LNCAP (cell line): ENCODE data around the gene FAHD2A.

ENCODE experiments used
- TF ChIP-seq, protein P1 (sequence below): fragments of 450-650 bp; IDR thresholded peaks from 2 replicates; pipeline ENCODE4 v1.5.1; 2017; ENCODE audit warnings: mild to moderate bottlenecking

FAHD2A gene

DNA sequence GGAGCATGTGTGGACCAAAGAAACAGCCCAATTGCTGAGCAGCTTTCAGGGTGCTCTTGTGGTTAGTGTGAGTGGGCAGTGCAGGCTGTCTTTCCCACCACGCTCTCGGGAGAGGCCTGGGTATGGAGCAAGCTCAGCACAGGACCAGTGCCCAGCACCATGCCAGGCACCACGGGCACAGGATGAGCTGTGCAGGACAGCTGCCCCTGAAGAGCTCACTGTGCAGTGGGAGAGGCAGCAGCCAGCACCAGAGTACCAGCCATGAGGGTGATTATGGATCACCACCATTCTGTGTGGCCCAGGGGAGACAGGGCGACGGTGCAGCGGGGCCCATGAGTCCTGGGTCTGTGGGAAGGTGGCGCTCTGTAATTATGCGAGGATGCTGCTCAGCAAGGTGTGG lies 29.7 kb upstream of the FAHD2A start:
- TF ChIP-seq, protein P1, sequence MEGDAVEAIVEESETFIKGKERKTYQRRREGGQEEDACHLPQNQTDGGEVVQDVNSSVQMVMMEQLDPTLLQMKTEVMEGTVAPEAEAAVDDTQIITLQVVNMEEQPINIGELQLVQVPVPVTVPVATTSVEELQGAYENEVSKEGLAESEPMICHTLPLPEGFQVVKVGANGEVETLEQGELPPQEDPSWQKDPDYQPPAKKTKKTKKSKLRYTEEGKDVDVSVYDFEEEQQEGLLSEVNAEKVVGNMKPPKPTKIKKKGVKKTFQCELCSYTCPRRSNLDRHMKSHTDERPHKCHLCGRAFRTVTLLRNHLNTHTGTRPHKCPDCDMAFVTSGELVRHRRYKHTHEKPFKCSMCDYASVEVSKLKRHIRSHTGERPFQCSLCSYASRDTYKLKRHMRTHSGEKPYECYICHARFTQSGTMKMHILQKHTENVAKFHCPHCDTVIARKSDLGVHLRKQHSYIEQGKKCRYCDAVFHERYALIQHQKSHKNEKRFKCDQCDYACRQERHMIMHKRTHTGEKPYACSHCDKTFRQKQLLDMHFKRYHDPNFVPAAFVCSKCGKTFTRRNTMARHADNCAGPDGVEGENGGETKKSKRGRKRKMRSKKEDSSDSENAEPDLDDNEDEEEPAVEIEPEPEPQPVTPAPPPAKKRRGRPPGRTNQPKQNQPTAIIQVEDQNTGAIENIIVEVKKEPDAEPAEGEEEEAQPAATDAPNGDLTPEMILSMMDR: no peak

DNA sequence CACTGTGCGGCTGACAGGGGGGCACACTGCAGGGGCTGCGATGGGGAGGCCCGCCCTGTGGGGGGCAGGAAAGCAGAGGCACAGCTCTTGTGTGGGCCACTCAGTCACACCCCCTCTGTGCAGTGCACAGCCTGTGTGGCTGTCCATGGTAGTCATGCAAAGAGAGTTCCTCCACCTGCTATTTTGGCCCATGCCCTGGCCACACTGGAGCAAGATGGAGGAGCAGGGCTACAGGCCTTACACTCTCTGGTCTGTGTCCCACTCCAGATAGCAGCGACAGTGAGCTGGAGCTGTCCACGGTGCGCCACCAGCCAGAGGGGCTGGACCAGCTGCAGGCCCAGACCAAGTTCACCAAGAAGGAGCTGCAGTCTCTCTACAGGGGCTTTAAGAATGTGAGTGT lies 28.5 kb upstream of the FAHD2A start:
- TF ChIP-seq, protein P1: no peak

DNA sequence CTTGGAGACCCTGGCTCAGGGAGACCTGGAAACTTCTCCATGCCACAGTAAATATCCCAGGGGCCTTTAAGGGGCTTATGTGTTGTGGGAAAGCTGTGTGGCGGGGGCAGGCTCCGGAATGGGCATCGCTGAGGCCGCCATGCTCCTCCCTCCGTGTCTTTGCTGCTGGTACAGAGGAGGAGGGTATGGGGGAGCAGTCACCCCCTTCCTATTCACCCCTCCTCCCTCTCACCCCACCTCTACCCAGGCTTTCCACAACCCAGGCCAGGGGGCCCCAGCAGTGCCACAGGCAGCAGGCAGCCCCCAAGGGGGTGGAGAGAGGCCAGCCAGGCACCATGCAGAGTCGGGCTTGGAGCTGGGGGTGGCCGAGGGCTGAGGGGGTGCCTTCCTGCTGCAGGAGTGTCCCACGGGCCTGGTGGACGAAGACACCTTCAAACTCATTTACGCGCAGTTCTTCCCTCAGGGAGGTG lies 28.0 kb upstream of the FAHD2A start:
- TF ChIP-seq, protein P1: no peak

DNA sequence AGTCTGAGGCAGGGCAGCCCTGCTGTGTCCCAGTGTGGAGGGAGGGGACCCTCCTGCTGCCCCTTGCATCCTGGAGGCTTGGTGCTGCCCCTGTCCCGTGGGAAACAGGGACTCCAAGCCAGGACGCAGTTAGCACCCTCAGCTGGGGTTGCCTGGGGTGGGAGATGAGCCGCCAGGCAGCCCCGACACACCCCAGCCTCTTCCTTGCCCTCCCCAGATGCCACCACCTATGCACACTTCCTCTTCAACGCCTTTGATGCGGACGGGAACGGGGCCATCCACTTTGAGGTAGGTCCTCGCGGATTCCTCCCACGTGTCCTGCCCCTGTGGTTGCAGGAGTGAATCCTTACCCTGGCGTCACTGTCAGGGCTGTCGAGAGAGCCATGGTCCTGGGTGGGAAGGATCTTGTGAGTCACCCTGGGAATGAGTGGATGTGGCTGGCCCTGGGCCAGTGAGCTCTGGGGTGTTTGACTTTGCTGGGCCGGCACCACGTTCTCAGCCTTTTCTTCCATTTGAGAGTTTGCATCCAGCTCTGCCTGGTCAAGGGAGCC lies 27.5 kb upstream of the FAHD2A start:
- TF ChIP-seq, protein P1: no peak

DNA sequence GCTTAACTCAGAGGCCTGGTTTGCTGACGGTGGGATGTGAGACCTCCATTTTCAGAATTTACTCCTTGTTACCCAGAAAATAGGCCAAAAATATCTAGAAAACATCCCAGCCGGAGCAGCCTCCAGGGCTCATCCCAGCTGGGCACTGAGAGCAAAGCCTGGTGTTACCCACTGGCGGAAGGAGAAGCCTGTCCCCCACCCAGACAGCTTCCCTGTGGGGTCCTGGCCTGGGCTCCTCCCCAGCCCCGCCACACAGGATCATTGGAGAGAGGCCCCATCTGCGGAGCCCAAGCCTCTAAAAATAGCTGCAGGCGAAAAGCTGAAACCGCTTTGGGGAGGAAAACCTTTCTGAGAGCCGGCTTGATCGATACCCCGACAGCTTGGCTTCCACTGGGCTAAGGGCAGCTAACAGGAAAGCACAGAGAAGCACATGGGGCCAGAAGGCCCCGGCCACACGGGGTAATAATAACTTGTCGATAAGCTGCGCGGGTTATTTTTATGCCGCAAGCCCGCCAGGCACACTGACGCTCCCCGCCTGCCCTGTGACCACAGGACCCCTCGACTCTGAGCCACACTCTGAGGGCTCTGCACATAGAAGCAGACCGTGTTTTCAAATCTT lies 26.9 kb upstream of the FAHD2A start:
- TF ChIP-seq, protein P1: no peak

DNA sequence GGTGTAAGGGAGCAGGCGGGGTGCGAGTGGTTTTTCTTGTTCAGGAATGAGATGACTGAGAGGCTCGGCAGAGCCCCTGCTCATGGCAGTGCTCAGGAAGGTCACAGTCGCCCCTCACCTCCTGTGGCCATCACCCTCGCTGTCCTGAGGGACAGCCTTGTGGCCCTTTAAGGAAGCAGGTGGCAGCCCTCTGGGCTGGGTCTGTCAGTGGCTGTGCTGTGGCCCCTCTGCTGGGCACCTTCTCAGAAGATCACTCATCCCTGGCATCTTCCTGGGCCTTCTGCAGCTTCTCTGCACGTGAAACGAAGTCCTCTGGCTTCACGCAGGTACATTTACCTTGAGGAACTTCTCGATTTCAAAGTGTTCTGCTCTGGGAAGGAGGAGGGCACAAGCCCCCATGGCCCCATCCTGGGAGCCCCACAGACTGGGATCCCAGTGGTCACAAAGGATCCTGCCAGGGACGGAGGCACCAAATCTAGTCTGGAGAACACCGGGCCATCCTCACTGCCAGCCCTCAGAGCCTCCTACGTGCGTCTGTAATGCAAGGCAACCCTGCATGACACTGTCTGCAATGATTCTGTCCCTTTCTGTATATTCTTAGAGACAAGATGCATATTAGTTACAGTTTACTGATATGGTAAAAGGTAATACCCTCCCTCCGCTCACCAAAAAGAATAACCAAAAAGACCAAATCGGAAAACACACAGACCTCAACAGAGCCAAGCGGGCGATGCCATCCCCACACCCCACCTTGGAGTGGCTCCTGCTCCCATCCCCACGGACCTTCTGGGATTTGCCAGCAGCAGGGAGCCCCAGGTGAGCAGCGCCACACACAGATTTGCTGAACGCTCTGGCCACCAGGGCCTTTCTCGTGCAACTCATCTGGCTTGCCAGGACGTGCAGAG lies 25.9 kb upstream of the FAHD2A start:
- TF ChIP-seq, protein P1: no peak

DNA sequence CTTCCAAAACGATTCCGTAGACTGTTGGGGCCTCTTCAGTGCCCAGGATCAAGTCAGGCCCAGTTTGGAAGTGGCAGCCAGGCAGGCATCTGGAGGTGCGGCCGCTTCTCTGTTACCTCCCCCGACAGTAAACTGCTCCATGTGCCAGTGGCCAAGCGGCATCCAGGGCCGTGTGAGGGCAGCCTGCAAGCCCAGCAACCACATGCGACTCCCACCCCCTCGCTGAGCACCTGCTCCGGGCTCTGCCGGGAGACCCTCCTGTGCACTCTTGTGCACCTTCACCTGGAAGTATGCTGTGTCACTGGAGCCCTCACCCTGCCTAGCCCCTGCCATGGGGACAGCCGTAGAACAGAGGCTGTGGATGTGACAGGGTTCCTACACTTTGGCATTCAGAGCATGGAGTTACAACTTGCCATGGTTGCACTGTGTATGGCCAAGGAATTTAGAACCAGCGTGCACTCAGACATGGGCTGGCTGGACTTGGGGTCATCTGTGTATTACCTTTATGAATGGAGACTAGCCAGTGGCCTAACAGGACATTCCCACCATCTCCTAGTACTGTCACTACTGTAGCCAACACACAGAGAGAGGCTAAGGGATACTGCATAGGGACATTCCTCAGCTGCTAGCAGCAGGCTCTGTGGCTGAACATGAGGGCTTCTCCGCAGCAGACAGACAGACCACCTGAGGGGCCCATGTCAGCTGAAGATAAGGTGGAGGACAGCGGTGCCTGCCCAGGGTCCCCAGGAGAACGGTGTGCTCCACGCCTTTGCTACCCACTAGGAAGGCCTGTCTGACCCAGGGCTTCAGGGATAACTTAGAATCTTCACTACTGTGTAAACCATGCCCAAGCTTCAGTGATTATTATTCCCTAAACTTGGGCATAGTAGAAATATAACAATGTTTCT lies 25.0 kb upstream of the FAHD2A start:
- TF ChIP-seq, protein P1: no peak
